ENCODE measurements around the gene CDHR1.
"Not testable (repeated sequence)": the region's sequence is repeated elsewhere in the genome, so short reads cannot be mapped to it uniquely, and the experiment has no call there.

- TF ChIP-seq CTCF, POLR2A (IDR thresholded peaks at IDR 0.05): not testable (repeated sequence)
These were observed 22.5 kb upstream of the CDHR1 start for GRCh38 chr10:84171700-84172466.

Measured in breast epithelium (tissue), 3 donors.